ENCODE measurements around the gene PATJ. TPM values are rescaled to one million over a fixed set of nuclear protein-coding genes. Genes with fewer than 3 reads are reported as not detected.
"Not testable (repeated sequence)": the region's sequence is repeated elsewhere in the genome, so short reads cannot be mapped to it uniquely, and the experiment has no call there.

The PATJ gene
- total RNA-seq, 1 donor from 2014 or later = 121 TPM

DNA sequence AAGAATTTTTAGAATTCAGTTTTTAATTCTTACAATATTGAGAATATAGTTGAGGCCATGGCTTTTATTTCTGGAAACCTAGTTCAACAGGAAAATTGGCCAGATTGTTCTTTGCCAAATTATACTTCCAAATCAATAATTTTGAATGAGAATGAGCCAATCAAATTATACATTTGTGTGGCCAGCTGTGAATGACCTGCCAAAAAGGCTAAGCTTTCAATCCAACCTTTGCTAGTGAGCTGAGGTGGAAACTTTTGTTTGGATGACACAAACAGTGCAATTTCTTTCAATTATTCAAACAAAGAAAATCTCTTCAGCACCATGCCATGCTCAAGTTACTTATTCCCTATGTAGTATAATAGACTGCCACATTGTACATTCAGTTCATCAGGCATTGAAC lies 167.8 kb downstream of the PATJ start:
- ATAC-seq = no peak
- no peak for DNase-seq (ENCODE audit: missing footprints)
- intact Hi-C loops (cut with DNase I) = no loop called here

DNA sequence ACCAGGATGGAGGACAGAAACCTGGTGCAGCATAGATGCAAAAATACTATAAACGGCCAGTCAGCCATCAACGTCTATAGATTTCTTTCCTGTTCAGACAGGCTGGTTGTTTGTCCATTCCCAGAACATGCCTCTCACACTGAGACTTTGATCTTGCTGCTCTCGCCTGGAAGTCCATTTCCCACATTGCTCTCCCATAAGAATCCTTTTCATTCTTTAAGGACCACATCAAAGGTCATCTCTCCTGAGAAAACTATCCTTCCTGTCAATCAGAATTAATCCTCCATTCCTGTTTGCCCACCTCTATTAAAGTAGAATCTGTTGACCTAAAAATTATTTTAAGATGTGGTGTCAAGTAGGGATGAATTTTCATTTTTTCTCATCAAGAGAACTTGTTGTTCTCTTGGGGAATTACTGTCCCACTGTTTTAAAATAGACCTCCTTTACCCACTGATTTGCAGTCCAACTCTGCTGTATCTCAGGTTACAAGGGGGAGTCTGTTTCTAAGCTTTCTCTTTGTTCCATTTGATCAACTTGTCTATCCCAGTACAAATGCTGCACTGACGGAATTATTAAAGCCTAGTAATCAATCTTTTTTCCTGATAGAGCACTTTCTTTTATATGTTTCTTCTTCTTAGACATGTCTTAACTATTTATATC lies 172.7 kb downstream of the PATJ start:
- DNase-seq (ENCODE audit: missing footprints) = no peak
- intact Hi-C loops (cut with DNase I) = no loop called here
- ATAC-seq = no peak

DNA sequence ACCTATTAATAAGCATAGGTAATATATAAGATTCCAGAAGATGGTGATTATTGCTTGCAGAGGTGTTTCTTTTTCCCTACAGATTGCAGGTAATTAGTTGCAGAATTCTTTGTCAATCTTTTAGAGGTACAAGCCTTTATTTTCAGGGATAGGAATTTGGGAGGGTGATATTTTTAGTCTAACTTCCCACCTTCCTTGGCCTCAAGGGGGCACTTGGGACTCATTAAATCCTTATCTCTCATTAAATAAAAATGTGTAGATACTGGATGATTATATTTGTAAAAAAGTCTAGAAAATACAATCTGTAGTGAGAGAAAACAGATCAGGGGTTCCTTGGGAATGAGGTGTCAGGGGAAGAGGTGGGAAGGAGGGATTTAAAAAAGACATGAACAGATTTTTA lies 179.2 kb downstream of the PATJ start:
- intact Hi-C loops (cut with DNase I) = no loop called here
- no peak for ATAC-seq
- no peak for DNase-seq (ENCODE audit: missing footprints)

DNA sequence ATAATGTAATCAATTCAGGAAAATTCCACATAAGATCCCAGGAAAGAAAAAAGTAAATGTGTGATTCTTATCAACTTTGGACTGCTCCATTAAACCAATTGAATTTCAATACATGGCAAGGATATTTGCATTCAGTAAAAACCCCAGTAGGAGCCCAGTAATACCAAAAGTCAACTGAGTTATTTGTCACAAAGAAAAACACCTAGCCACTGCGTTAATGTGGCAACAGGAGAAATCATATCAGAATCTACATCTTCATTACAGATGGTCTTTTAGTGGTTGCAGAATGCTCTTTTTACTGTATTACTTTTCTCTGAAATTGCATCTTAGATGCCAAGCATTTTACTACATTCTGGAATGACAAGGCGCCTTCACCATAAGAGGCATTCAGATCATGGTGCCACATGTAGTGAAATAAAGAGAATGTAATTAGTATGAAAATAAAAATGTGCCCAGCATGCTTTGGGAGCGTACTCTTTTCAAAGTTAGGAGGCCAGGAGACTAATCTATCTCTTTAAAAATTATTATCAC lies 180.7 kb downstream of the PATJ start:
- no peak for DNase-seq (ENCODE audit: missing footprints)
- intact Hi-C loops (cut with DNase I) = no loop called here
- no peak for ATAC-seq

DNA sequence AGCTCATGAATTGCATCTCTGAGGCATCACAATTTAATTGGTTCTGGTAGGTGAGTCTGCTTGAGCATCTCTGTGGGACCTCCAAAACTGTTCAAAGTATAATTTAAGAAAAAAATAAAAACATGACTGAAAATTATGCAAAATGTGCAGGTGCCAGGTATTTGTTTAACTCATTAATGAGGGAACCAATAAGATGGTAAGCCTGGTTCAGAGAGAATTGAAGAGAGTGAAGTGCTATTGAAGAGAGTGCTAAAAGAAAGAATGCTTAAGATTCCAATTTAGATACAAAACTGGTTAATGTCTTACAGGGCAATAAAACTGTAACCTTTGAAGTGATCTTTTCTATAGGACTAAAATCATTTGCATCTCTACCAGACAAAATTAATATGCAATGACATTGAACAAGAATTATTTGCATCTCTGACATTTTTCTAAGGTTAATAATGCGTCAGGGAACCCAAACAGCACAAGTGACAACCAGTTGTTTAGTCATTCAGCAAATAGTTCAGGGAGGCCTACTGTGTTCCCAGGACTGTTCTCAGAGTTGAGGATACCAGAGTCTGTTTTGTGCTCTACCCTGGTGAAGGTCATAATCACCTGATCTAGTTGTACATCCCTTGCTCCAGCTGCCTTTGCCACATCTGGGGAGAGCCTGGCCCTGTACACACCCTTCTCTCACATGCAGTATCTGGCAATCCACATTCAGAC lies 183.5 kb downstream of the PATJ start:
- intact Hi-C loops (cut with DNase I) = no loop called here
- DNase-seq (ENCODE audit: missing footprints) (no peak), ATAC-seq (no peak)

DNA sequence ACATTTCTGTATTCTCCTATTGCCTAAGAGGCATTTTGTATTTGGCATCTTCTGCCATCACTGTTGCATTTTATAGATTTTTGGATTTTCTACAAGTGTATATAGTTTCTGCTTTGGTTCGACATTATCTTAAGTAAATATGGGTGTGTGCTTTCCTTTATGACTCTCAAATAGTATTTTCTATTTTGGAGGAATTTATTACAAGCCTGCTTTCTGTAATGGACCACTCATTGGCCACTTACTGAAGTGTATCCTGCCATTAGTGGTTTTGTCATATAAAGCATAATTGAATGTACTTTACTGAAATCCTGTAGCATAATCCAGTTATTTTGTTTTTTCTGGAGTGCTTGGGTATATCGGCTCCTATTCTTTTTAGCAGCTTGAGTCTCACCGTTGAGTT lies 184.3 kb downstream of the PATJ start:
- no peak for DNase-seq (ENCODE audit: missing footprints)
- no peak for ATAC-seq
- intact Hi-C loops (cut with DNase I) = no loop called here

DNA sequence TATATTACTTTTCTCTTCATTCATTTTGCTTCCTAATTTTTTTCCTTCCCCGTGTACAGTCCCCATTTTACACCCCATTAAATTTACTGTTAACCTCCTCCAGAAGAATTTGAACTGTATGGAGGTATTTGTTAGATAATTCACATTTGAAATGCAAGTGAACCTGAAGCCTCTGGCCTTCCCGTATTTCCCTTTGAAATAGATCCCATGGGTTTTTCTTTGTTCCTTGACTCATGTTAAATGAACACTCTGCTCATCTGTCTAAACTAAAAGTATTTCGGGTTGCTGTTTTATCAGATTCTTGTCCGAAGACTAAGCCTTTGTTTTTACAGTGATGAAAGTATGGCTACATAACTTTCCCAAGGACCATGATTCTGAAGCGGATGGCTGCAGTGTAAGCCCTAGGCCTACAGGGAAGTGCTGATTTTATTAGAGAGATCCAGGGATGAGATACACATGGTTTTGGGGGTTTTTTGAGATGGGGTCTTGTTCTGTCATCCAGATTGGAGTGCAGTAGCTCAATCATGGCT lies 187.9 kb downstream of the PATJ start:
- DNase-seq (ENCODE audit: missing footprints) (no peak), ATAC-seq (no peak)
- intact Hi-C loops (cut with DNase I) = no loop called here

DNA sequence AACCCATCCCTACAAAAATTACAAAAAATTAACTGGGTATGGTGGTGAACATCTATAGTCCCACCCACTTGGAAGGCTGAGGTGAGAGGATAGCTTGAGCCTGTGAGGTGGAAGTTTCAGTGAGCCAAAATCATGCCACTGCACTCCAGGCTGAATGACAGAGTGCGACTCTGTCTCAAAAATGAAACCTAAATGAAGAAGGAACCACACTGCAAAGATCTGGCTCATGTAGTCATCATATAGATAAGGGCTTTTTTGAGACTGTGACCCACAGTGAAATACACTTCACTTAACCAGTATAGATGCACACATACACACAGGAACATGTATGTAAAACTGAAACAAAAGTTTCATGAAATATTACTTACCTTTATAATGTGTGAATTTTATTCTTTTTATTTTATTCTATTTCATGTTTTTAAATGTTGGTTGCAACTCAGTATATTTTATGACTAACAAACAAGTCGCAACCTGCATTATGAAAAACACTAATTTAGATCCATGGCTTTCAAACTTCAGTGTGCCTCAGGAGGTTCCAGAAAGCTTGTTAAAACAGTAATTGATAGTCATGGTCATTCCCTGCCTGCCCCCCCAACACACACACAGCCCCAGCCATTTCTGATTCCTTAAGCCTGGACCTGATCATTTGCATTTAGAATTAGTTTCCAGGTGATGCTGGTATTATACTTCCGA lies 189.5 kb downstream of the PATJ start:
- intact Hi-C loops (cut with DNase I) = no loop called here
- no peak for ATAC-seq
- no peak for DNase-seq (ENCODE audit: missing footprints)

DNA sequence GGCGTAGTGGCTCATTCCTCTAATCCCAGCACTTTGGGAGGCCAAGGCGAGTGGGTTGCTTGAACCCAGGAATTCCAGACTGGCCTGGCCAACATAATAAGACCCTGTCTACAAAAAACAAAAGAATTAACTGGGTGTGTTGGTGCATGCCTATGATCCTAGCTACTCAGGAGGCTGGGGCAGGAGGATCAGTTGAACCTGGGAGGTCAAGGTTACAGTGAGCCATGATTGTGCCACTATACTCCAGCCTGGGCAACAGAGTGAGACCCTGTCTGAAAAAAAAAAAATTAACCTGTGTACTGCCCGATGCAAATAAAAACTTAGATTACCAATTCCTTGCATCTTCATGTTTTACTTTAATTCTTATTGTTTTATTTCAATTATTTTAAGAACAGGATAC lies 193.2 kb downstream of the PATJ start:
- intact Hi-C loops (cut with DNase I) = no loop called here
- ATAC-seq (no peak), DNase-seq (ENCODE audit: missing footprints) (no peak)

DNA sequence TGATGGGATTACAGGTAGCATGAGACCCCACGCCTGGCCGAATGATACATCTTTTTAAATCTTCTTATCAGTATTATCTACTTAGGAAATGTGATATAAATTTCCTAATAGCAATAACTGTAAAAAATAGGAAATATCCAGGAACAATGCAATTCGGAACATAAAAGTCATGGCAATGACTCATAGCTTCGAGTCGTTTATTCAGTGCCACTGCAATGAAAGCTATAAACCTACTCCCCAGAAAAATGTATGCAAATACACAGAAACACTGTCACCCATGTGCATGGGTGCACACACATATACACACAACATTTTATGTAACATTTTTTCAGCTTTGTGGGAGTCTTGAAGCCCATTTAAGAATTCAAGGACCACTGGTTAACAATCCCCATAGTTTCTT lies 194.6 kb downstream of the PATJ start:
- no peak for DNase-seq (ENCODE audit: missing footprints)
- ATAC-seq = no peak
- intact Hi-C loops (cut with DNase I) = no loop called here

DNA sequence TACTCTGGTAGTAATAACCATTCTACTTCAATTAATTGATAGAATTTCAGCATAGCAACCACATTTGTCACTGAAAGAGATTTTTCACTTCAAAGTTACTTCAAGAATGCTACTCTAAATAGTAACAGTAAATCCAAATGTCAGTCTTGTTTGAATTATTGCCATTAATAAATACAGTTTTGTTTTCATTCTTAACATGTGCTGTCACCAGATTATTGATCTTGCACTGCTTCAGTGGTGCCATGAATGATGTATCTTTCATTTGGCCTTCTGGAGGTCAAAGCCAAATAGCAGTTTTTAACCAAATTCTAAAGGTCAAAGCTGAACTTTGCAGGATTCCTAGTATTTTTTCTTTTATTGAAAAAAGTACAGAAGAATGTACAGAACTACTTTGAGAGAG lies 199.5 kb downstream of the PATJ start:
- ATAC-seq (no peak), DNase-seq (ENCODE audit: missing footprints) (no peak)
- intact Hi-C loops (cut with DNase I) = no loop called here

DNA sequence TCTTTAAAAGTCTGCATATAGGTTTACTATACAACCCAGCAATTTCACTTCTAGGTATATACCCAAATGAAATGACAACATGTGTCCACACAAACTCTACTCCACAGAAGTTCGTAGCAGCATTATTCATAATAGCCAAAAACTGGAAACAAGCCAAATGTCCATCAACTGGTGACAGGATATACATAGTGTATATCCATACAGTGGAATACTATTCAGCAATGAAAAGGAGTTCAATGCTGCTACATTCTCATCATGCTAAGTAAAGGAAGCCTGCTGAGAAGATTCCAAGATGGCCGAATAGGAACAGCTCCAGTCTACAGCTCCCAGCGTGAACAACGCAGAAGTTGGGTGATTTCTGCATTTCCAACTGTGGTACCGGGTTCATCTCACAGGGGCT lies 200.6 kb downstream of the PATJ start:
- ATAC-seq (no peak), DNase-seq (ENCODE audit: missing footprints) (no peak)
- intact Hi-C loops (cut with DNase I) = no loop called here

DNA sequence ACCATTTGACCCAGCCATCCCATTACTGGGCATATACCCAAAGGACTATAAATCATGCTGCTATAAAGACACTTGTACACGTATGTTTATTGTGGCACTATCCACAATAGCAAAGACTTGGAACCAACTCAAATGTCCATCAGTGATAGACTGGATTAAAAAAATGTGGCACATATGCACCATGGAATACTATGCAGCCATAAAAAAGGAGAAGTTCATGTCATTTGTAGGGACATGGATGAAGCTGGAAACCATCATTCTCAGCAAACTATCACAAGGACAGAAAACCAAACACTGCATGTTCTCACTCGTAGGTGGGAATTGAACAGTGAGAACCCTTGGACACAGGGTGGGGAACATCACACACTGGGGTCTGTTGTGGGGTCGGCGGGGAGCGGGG lies 206.4 kb downstream of the PATJ start:
- DNase-seq (ENCODE audit: missing footprints); intact Hi-C loops (cut with DNase I); ATAC-seq: not testable (repeated sequence)

DNA sequence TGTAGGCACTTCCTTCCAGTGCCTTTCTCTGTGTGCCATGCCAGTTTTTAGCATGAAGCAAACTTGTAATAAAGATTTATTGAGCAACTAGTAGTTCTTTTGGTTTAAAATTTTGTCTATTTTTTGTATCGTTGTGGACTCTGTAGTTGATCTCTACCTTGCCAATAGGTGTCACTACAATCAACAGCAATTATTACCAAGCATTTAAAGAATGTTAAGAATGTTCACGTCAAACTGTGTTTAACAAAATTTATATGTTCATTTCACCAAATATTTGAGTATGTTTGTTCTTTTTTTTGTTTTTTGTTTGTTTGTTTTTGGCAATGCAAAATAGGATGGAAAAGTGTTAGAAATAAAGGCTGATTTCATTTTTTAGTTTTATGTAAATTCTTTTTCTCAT lies 208.1 kb downstream of the PATJ start:
- no peak for ATAC-seq
- intact Hi-C loops (cut with DNase I) = loop anchor here (5.0 kb wide), 1 partner anchor 63 kb away; no protein-coding TSS in a partner anchor
- no peak for DNase-seq (ENCODE audit: missing footprints)

DNA sequence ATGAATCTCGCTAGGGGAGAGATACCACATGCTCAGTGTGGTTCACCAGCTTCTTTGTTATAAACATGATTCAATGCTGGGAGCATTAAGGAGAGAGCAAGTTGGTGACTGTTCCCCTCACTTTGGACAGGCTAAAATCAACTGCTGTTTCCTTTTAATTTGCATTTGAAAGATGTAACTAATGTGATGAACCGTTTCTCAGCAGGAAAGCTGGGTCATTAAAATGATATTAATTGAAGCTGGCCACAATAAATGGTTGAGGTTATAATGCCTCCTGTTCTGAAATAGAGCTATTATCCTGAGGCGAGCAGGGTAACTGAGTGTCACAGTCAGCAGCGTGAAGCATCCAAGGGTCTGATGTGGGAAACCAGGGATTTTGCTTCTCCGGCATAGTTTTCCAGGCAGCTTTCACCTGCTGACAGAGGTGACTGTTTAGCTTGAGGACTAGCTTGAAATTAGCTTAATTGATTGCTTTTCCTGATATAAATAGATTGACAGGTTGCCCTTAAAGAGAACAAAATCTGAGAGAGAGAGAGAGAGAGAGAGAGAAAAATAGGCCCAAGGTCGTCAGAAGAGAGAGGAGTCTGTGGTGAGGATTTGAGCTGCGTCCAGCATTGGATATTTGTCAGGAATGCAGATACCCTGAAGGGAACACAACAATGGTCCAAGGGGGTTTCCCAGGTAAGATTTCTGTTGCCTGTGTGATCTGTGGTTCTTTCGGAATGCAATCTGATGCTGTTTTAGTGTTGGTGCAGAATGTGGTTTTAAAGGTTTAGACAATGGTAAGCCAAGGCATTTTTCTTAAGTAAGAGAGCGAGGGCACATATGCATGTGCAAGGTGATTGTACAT lies 209.7 kb downstream of the PATJ start:
- intact Hi-C loops (cut with DNase I) = loop anchor here (1.0 to 5.0 kb wide), 2 partner anchors 65 to 116 kb away; no protein-coding TSS in a partner anchor
- DNase-seq (ENCODE audit: missing footprints) (no peak), ATAC-seq (peak; percentile 79)

DNA sequence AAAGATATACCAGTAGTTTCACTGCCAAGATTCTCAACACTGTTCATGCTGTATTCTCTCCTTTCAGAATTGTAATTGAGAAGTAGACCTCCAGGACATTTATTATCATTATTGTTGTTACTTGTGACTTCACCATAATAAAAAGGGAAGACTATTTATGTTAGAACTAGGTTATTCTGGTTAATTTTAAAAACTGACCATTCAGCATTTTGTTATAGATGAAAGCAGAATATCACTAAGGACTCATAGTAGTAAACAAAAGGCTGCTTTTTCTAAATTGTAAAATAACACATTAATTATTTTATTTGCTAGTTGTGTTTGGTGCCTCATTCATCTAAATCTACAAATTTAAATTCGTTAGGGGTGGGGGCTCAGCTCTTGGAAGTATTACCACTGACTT lies 210.4 kb downstream of the PATJ start:
- intact Hi-C loops (cut with DNase I) = loop anchor here (1.0 to 5.0 kb wide), 2 partner anchors 65 to 116 kb away; no protein-coding TSS in a partner anchor

DNA sequence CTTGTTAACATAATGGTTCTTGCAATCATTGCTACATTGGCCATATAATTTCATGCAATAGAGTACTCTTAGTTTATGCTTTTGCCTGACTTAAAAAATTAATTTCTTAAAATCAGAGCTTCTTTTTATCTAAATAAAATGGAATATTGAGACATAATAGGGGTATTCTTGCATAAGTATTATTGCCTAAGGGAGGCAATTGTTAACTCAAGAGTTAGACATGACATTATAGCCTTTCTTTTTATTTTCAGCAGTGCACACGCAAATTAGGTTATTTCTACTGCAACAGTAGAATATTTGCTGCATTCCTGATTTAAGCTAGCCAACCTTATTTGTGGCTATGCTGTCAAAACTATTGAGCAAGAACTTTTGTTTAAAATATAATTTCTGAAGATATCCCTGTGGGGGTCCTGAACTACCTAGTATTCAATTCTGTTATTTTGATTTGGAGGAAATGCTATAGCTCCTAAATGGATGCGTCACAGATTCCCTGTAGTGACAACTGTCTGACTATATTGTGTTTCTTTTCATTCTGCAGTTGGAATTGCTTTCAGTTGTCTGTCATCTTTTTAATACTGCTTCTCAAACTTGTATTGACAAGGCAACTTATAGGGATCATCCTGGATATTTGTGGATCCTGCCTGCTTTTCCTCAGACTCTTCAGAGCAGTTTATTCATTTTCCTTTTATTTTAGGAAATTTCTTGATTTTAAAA lies 211.0 kb downstream of the PATJ start:
- intact Hi-C loops (cut with DNase I) = loop anchor here (5.0 kb wide), 1 partner anchor 66 kb away; no protein-coding TSS in a partner anchor
- no peak for DNase-seq (ENCODE audit: missing footprints)
- ATAC-seq = no peak

More for the DNA sequence above, 210.4 kb downstream of the PATJ start:
- DNase-seq (ENCODE audit: missing footprints) (no peak), ATAC-seq (no peak)

DNA sequence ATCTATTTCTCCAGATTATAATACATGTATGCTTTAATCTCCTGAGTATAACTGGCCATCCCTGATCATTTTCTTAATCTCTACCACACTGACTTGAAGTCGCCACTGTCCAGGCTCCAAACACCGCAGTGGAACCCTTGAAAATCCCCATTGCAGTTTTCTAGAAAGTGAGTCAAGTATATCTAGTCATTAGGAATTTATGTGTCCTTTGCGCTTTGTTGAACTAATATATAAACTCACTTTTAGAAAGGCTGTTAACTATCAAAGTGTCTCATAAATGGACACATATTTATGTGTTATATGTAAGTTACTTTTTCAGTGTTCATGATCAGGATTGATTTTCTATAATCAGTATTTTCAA lies 211.5 kb downstream of the PATJ start:
- ATAC-seq (no peak), DNase-seq (ENCODE audit: missing footprints) (no peak)
- intact Hi-C loops (cut with DNase I) = loop anchor here (5.0 kb wide), 1 partner anchor 66 kb away; no protein-coding TSS in a partner anchor

Measured in Right ventricle myocardium inferior (tissue), 1 donor.